K562 treated with DMSO at 1 percent for 4 hours (cell line): ENCODE measurements around the gene NPIPB2. TPM values are rescaled to one million over a fixed set of nuclear protein-coding genes. Genes with fewer than 3 reads are reported as not detected.

Experiments
- total RNA-seq: library from RNA; unstranded; fragments of 300-600 nt; gene quantifications from 2 replicates; pipeline ENCODE4 v1.2.3, GENCODE V29; 2022; ENCODE audit not compliant: insufficient read depth

Gene NPIPB2
- not detected in 2 replicates for total RNA-seq

DNA sequence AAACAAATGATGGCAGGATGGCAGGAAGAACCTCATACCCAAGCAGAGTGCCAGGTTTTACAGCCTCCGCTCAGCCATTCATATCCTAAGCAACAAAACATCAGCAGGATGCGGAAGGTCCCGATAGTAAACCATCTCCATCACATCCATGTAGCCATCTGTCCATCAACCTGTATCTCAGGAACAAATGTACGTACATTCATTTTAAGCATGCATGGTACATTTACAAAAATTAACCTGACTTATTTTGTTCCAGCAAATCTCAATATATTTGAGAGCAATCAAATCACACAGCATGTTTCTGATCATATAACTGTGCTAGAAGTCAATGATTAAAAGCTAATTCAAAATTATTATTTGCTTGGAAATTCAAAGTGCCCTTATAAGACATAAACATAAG is at the start of gene NPIPB2:
Gene NPIPB2 (minus strand): TSS at position 101 of the 400 bp plus-strand sequence. CDS start 0 bp downstream, at position 101.

DNA sequence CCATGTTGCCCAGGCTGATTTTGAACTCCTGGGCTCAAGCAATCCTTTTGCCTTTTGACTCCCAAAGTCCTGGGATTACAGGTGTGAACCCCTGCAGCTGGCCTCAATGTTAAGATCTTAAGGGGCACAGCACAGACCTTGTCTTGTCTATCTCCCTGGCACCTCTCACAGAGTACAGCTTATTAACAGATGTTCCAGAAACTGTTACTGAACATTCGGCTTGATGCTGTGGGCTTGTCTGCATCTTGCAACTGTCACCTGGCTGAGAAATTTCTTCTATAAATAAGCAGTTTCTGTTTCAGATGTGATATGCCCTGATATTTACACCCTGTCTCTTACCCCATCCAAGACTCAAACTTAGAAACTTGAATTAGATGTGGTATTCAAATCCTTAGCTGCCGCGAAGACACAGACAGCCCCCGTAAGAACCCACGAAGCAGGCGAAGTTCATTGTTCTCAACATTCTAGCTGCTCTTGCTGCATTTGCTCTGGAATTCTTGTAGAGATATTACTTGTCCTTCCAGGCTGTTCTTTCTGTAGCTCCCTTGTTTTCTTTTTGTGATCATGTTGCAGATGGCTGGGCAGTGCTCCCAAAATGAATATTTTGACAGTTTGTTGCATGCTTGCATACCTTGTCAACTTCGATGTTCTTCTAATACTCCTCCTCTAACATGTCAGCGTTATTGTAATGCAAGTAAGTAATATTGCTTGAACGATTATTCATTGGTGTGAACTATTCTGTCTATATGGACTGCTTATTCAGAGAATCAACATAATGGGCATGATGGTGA is 23.1 kb upstream of the NPIPB2 start, which contains the start of gene TNFRSF17:
Gene TNFRSF17 (plus strand): TSS at position 450 of the 791 bp plus-strand sequence. CDS start 115 bp downstream, at position 565.

DNA sequence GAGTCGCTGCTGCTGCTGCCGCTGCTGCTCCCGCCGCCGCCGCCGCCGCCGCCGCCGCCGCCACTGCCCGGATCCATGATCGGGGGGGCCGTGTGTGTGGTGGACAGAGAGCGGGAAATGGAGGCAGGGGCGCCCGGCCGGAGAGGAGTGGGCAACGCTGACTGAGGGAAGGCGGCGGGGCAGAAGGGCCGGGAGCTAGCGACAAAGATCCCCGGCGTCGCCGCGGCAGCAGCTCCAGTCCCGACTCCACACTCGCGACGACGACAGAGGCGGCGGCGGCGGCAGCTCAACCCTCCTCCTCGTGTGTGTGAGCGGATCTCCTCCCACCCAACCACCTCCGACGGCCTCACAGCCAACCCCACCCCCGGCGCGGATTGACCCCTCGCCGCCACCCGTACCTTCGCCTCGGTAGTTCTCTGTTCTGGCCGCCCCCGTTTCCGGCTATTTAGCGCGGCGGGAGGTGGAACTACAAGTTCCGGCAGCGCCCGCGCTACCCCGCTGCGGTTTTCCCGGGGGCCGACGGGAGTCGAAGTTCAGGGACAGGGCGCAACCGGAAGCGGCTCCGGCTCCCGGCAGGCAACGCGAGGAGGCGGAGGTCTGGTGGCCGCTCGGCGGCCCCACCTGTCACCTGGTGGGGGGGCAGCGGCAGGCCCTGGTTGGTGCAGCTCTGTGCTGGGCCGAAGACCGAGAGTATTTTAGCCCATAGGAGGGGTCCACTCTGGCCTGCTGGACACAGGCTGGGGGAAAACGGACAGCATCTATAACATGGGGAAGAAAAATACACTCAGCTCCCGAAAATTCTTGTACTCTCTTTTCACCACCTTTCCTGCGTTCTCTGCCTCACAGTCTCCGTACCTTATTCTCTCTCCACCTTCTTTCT is 26.0 kb downstream of the NPIPB2 start, which contains the start of gene GSPT1:
Gene GSPT1 (minus strand): TSS at position 313 of the 880 bp plus-strand sequence. CDS start 236 bp downstream, at position 77.

Other genes starting within 250 kb of the NPIPB2 start
- 58.7 and 71.7 TPM in 2 replicates for gene TXNDC11, start 199.2 kb downstream of the NPIPB2 start, total RNA-seq
- gene ZC3H7A, start 144.8 kb downstream of the NPIPB2 start, total RNA-seq: 24.2 and 29.3 TPM in 2 replicates
- 95.1 and 96.6 TPM in 2 replicates for gene RSL1D1, start 90.5 kb downstream of the NPIPB2 start, total RNA-seq
- 68.2 and 75.6 TPM in 2 replicates for gene GSPT1, start 26.1 kb downstream of the NPIPB2 start, total RNA-seq
- gene TNFRSF17, start 23.2 kb upstream of the NPIPB2 start, total RNA-seq: not detected in 2 replicates
- gene SNX29, start 34.7 kb upstream of the NPIPB2 start, total RNA-seq: 19.0 and 21.5 TPM in 2 replicates